Keratinocyte (primary cell): ENCODE measurements around the gene PRDM11. TPM values are rescaled to one million over a fixed set of nuclear protein-coding genes. Genes with fewer than 3 reads are reported as not detected.

ENCODE experiments used
- DNase-seq: peaks from one replicate; pipeline ENCODE4 v3.0.0-alpha.2; 2011; ENCODE audit warnings: low read depth, missing footprints, low spot score
- FAIRE-seq: peaks from 2 replicates; lab custom pipeline; 2011; peaks lifted over from hg19 to GRCh38; lab: Jason Lieb, UNC
- H2AFZ ChIP-seq: 2 replicates; pipeline ENCODE4 v1.6.0; 2012; ENCODE audit warnings: low read length, control low read depth, inconsistent platforms; ENCODE audit not compliant: control insufficient read depth
- H3K27ac ChIP-seq: 2 replicates; pipeline ENCODE4 v1.5.1; 2011; ENCODE audit warnings: low read length; ENCODE audit not compliant: control insufficient read depth, insufficient read depth
- H3K27me3 ChIP-seq: 3 replicates; pipeline ENCODE4 v1.6.0; 2011; ENCODE audit warnings: low read length; ENCODE audit not compliant: control insufficient read depth, insufficient read depth; ENCODE audit errors: extremely low read depth
- H3K36me3 ChIP-seq, 2 experiments: 2 replicates in 1 of 2; 3 replicates in 1 of 2; pipeline ENCODE4 v1.5.1; 2011; ENCODE audit warnings: low read length in 2 of 2, mild to moderate bottlenecking in 1 of 2; ENCODE audit not compliant: control insufficient read depth in 2 of 2, insufficient read depth in 2 of 2; ENCODE audit errors: extremely low read depth in 1 of 2
- H3K4me1 ChIP-seq: 3 replicates; pipeline ENCODE4 v1.5.1; 2011; ENCODE audit warnings: low read length; ENCODE audit not compliant: control insufficient read depth, insufficient read depth; ENCODE audit errors: extremely low read depth
- H3K4me2 ChIP-seq: 3 replicates; pipeline ENCODE4 v1.6.0; 2011; ENCODE audit warnings: low read depth, low read length; ENCODE audit not compliant: control insufficient read depth, insufficient read depth; ENCODE audit errors: extremely low read depth
- H3K4me3 ChIP-seq, 3 experiments: fragments of 200-600 bp in 1 of 3; sonication (generic) in 1 of 3; 2 replicates in 2 of 3; 3 replicates in 1 of 3; pipeline ENCODE4 v1.5.1; 2011 to 2016; ENCODE audit warnings: low read length in 3 of 3, mild to moderate bottlenecking in 3 of 3, control low read depth in 2 of 3, inconsistent platforms in 1 of 3, low read depth in 1 of 3, mixed read lengths in 1 of 3, mixed run types in 1 of 3, moderate library complexity in 1 of 3; ENCODE audit not compliant: control insufficient read depth in 2 of 3, insufficient read depth in 2 of 3; ENCODE audit errors: extremely low read depth in 1 of 3
- H3K79me2 ChIP-seq: 2 replicates; pipeline ENCODE4 v1.6.0; 2012; ENCODE audit warnings: low read length; ENCODE audit not compliant: control insufficient read depth, insufficient read depth
- H3K9ac ChIP-seq: 3 replicates; pipeline ENCODE4 v1.6.0; 2011; ENCODE audit warnings: low read length; ENCODE audit not compliant: control insufficient read depth, insufficient read depth; ENCODE audit errors: extremely low read depth
- H3K9me1 ChIP-seq: 3 replicates; pipeline ENCODE4 v1.6.0; 2011; ENCODE audit warnings: low read length; ENCODE audit not compliant: control insufficient read depth, insufficient read depth; ENCODE audit errors: extremely low read depth
- H3K9me3 ChIP-seq: 2 replicates; pipeline ENCODE4 v1.5.1; 2012; ENCODE audit warnings: low read depth, low read length; ENCODE audit not compliant: control insufficient read depth
- H4K20me1 ChIP-seq: 3 replicates; pipeline ENCODE4 v1.6.0; 2011; ENCODE audit warnings: low read length; ENCODE audit not compliant: control insufficient read depth, insufficient read depth; ENCODE audit errors: extremely low read depth
- EZH2 ChIP-seq: IDR thresholded peaks from one replicate; pipeline ENCODE4 v1.6.1; 2012; ENCODE audit warnings: inconsistent platforms, mild to moderate bottlenecking, low read length, moderate library complexity
- dilution Hi-C: fragments of 300-500 bp; cut with MboI; formaldehyde crosslinking; loops from one replicate; pipeline ENCODE4 v1.7.0; 2020; ENCODE audit warnings: low sequenced_read_pairs; ENCODE audit not compliant: extremely low pct_ligation_motif_present
- polyA plus RNA-seq, 5 experiments: library from polyadenylated mRNA; depleted of rRNA in 3 of 5; stranded (reverse) in 3 of 5; stranded (forward) in 1 of 5; unstranded in 1 of 5; fragments of >200 nt; gene quantifications; 1 replicate in 1 of 5; 2 replicates in 3 of 5; 3 replicates in 1 of 5; pipeline versions ENCODE4 v1.2.1 to v1.2.3, GENCODE V29; 2011 to 2012; ENCODE audit warnings: missing spikeins in 2 of 5, low read depth in 1 of 5, low replicate concordance in 1 of 5
- TF ChIP-seq, protein P1 (sequence below), 3 experiments: IDR thresholded peaks in 1 of 3; conservative IDR thresholded peaks in 1 of 3; optimal IDR thresholded peaks in 1 of 3; 2 replicates in 2 of 3; 3 replicates in 1 of 3; pipeline versions ENCODE3 to v1.5.1; 2011; ENCODE audit warnings: low read length in 3 of 3, mild to moderate bottlenecking in 3 of 3, moderate library complexity in 2 of 3, control low read depth in 1 of 3, inconsistent platforms in 1 of 3; ENCODE audit not compliant: insufficient read depth in 2 of 3; ENCODE audit errors: extremely low read depth in 1 of 3

PRDM11 gene
- polyA plus RNA-seq, 1 donor (not counting 4 experiments of a cell fraction or from before 2014, with no cell fraction given): 2.1 TPM

GRCh38 chr11:45246241-45246640 lies 99.8 kb downstream of the PRDM11 start:
- TF ChIP-seq, protein P1, sequence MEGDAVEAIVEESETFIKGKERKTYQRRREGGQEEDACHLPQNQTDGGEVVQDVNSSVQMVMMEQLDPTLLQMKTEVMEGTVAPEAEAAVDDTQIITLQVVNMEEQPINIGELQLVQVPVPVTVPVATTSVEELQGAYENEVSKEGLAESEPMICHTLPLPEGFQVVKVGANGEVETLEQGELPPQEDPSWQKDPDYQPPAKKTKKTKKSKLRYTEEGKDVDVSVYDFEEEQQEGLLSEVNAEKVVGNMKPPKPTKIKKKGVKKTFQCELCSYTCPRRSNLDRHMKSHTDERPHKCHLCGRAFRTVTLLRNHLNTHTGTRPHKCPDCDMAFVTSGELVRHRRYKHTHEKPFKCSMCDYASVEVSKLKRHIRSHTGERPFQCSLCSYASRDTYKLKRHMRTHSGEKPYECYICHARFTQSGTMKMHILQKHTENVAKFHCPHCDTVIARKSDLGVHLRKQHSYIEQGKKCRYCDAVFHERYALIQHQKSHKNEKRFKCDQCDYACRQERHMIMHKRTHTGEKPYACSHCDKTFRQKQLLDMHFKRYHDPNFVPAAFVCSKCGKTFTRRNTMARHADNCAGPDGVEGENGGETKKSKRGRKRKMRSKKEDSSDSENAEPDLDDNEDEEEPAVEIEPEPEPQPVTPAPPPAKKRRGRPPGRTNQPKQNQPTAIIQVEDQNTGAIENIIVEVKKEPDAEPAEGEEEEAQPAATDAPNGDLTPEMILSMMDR (optimal IDR thresholded peaks at IDR 0.05 in 1 of 3, IDR thresholded peaks at IDR 0.05 in 1 of 3, conservative IDR thresholded peaks at IDR 0.05 in 1 of 3; ENCODE audit: extremely low read depth in 1 of 3, insufficient read depth in 2 of 3, low read length in 3 of 3): no peak
- FAIRE-seq (no peak), DNase-seq (no peak)
- no peak overlapping the region for H2AFZ ChIP-seq
- no peak overlapping the region for H3K27ac ChIP-seq
- H3K9me1 ChIP-seq: no peaks in the 10 kb centered on the region
- H3K27me3 ChIP-seq: peaks cover 8% of the 10 kb centered on the region
- H3K4me1 ChIP-seq: no peaks in the 10 kb centered on the region
- H3K79me2 ChIP-seq: no peaks in the 10 kb centered on the region
- dilution Hi-C loops: no loop called here
- no peak overlapping the region for H3K4me2 ChIP-seq
- H3K4me3 ChIP-seq: no peak overlapping the region
- H3K9me3 ChIP-seq: no peaks in the 10 kb centered on the region
- no peaks in the 10 kb centered on the region for H3K36me3 ChIP-seq
- no peak overlapping the region for H3K9ac ChIP-seq
- no peaks in the 10 kb centered on the region for H4K20me1 ChIP-seq

GRCh38 chr11:45247433-45247832 lies 101.0 kb downstream of the PRDM11 start:
- H3K4me2 ChIP-seq: no peak overlapping the region
- H2AFZ ChIP-seq: no peak overlapping the region
- TF ChIP-seq, protein P1 (optimal IDR thresholded peaks at IDR 0.05 in 1 of 3, IDR thresholded peaks at IDR 0.05 in 1 of 3, conservative IDR thresholded peaks at IDR 0.05 in 1 of 3; ENCODE audit: extremely low read depth in 1 of 3, insufficient read depth in 2 of 3, low read length in 3 of 3): no peak
- no peak for TF ChIP-seq EZH2
- no peaks in the 10 kb centered on the region for H3K36me3 ChIP-seq
- no peak for FAIRE-seq
- H3K9ac ChIP-seq: no peak overlapping the region
- no peak overlapping the region for H3K27ac ChIP-seq
- no peak for DNase-seq
- dilution Hi-C loops: no loop called here
- no peaks in the 10 kb centered on the region for H4K20me1 ChIP-seq
- H3K27me3 ChIP-seq: peaks cover 18% of the 10 kb centered on the region
- no peak overlapping the region for H3K4me3 ChIP-seq
- H3K9me3 ChIP-seq: no peaks in the 10 kb centered on the region
- no peaks in the 10 kb centered on the region for H3K9me1 ChIP-seq
- H3K79me2 ChIP-seq: no peaks in the 10 kb centered on the region
- no peaks in the 10 kb centered on the region for H3K4me1 ChIP-seq
